Caki2 (cell line): Measurements from ENCODE around the gene OR8K1. TPM values are rescaled to one million over a fixed set of nuclear protein-coding genes. Genes with fewer than 3 reads are reported as not detected.

Source experiments
- DNase-seq: peaks from one replicate; pipeline ENCODE4 v3.0.0-alpha.2; 2015; ENCODE audit warnings: low read depth
- in situ Hi-C: cut with HindIII; loops from 2 replicates; pipeline ENCODE4 v1.10.0; 2016; ENCODE audit warnings: low sequenced_read_pairs, low pct_unique_long_range_greater_than_20kb, mixed read lengths
- total RNA-seq: library from RNA; depleted of rRNA; stranded (reverse); fragments of >200 nt; shearing (Covaris generic); gene quantifications from 2 replicates; pipeline ENCODE4 v1.2.3, GENCODE V29; 2014; ENCODE audit warnings: low replicate concordance; rRNA removed

Gene OR8K1
- total RNA-seq, result not detected in 2 replicates

DNA sequence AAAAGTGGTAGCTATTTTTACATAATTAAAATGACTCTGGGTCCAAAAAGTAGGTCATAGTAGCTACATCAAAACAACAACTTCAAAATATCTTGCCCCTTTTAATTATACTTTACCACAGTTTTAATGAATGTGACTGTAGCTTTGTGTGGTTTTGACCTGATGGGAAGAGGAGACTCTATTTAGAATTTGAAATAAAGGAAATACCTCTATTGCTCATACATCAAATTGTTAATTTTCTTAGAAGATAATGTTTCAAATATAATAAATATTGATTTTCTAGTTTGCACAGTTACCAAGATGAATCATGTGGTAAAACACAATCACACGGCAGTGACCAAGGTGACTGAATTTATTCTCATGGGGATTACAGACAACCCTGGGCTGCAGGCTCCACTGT lies at the start of gene OR8K1:
OR8K1 (plus strand) TSS at position 301 of the 400 bp plus-strand sequence; CDS start at position 301, 0 bp downstream.
- in situ Hi-C loops, result no loop called here
- no peak for DNase-seq

DNA sequence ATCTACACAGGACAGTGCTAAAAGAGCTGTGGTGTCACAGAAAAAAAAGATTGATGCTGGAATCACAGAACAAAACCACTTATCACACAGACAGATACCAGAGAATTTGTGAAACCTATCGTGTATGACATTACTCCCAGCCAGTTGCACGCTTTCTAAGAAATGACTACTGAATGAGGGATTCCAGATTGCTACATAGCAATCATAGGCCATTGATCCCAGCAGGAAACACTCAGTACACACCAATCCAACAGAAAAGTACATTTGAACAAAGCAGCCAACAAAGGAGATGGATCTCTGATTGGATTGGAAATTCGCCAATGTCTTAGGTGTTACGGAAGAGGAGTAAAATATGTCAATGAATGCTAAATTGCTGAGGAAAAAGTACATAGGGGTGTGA lies 48.9 kb upstream of the OR8K1 start:
- DNase-seq, result no peak
- in situ Hi-C loops, result no loop called here

DNA sequence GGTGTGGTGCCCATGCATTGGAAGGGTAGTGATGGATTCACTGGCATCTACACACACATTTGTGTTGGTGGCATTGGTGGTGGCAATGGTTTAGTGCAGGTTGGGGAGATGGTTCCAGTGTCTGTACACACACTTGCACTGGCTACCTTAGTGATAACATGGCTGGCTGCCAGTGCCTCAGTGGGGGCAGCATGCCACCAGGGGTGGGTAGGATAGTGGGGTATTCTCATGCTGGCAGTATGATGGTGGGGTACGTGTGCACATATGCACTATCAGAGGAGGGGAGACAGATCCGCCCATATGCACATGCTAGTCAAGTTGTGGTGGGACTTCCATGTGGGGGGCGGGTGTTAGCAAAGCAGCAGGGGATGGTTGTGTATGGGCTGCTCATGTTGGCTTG lies 38.0 kb upstream of the OR8K1 start:
- DNase-seq, result no peak
- in situ Hi-C loops, result no loop called here

DNA sequence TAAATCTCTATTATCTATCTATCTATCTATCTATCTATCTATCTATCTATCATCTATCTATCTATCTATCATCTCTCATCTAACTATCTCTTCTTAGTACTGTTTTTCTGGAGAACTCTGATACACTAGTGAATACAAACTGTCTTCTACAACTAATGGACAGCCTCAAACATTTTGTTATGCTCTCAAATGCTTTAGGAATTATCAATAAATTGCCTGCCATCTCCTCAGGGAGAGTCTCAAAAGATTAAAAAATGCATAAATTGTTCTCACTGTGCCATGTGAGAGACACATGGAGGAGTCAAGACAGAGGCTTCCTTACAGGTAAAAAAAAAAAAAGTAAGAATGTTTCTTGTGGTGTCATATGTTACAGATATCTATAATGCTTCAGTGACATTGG lies 31.0 kb upstream of the OR8K1 start, which contains the start of gene OR8K3:
OR8K3 (plus strand) TSS at position 301 of the 400 bp plus-strand sequence. CDS start 3,163 bp downstream, outside the sequence.
- in situ Hi-C loops, result no loop called here
- DNase-seq, result no peak

DNA sequence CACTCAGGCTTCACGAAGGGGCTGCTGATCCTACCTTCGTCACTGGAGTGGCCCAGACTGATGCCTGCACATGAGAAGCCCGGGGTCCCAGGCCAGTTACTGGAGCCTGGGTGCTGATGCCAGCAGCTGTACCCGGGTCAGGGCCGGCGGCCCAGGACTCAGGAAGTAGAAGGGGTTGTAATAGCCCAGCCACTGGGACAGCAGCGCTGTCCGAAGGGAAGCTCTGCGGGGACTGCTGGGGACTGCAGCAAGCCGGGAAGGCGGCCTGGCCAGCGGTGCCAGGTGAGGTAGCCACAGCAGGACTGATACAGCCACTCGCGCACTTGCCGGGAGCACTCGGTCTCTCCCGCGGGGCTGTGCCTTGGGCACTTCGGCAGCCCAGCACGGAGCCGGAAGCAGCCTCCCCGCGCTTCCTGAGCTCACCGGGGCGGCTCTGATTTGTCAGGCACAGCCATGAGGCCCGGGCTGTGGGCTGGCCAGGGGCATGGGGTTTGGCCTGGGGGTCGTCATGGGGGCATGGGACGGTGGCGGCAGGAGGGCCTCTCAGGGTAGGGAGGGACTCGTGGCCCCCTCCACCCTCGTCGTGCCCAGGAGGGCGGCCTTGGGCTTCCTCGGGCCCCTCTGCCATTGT lies 13.9 kb upstream of the OR8K1 start:
- no peak for DNase-seq
- in situ Hi-C loops, result no loop called here

DNA sequence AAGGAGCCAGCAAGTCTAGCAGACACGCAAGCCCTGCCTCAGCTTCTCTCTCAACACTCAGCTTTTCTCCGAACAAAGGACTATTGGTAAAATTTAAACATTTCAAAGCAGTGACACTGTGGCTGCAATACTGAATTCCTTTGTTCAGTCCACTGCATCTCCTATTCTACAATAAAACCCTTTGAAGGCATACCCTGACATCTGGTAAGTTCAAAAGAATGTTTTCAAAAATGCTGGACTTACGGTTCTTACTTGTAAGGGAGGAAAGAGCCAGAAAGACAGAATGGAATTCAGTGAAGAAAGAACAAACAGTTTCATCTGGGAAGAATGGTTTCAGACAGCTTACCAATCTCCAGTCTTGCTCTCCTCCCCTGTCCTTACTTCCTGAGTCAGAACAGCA lies 12.7 kb upstream of the OR8K1 start:
- in situ Hi-C loops, result no loop called here
- no peak for DNase-seq

DNA sequence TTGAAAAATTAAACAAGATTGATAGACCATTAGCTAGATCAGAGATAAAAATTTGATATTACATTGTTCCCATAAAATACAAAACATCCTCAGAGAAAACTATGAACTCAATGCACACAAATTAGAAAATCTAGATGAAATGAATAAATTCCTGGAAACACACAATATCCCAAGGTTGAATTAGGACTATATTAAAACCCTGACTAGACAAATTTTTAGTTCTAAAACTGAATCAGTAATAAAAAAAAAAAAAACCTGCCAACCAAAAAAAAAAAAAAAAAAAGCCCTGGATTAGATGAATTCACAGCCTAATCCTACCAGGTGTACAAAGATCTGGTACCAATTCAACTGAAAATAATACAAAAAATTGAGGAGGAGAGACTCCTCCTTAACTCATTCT lies 5.5 kb upstream of the OR8K1 start:
- DNase-seq, result no peak
- in situ Hi-C loops, result no loop called here

DNA sequence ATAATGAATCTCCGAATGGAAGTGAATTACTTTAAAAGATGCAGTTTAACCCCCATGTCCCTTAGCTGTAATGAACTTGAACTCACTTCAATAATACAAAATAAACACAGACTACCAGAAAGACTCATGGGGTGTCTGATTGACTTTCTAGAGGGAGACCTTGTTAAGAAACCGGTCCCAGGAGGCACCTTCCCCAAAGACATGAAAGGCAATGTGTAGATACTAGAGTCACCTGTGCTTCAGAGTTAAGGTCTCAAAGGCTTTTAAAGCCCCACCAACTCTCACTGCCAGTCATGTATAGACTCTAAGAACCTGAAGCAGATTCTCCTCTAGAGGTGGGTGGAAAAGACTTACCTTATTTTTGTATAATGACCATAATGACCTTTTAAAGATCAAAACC lies 8.2 kb downstream of the OR8K1 start, which contains the start of gene OR8J1:
OR8J1 (plus strand) TSS at position 301 of the 400 bp plus-strand sequence. CDS start 5,956 bp downstream, outside the sequence.
- in situ Hi-C loops, result no loop called here
- DNase-seq, result no peak

DNA sequence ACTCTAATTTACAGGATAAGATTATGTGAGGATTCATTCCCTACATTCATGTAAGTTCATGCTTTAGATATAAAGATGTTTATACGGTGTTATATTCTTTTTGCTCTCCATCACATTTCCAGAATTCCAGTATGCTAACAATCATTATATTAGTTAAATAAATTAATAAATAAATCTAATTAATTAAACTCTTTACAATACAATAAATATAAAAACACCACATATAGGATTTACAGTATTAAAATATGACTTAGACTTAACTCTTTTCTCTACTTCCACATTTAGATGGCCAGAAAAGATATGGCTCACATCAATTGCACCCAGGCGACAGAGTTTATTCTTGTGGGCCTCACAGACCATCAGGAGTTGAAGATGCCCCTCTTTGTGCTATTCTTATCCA lies 29.5 kb downstream of the OR8K1 start, which contains the start of gene OR8U1:
OR8U1 (plus strand) TSS at position 301 of the 400 bp plus-strand sequence; CDS start at position 301, 0 bp downstream.
- no peak for DNase-seq
- in situ Hi-C loops, result no loop called here

DNA sequence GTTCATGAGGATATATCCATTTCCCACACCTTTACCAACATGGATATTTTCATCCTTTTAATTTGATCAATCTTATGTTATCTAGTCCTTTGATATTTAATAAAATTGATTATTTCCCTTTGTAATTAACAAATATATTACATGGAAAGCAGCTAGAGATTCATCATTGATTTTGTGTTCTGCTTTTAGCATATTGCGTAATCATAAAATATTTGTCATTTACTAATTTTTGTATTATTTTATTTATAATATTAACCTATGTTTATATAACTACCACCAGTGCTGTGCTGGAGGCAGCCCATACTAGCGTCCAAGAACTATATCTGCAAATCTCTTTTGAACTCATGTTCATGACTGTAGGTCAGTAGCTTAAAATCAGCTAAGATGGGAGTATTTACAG lies 34.3 kb downstream of the OR8K1 start:
- in situ Hi-C loops, result no loop called here
- no peak for DNase-seq

DNA sequence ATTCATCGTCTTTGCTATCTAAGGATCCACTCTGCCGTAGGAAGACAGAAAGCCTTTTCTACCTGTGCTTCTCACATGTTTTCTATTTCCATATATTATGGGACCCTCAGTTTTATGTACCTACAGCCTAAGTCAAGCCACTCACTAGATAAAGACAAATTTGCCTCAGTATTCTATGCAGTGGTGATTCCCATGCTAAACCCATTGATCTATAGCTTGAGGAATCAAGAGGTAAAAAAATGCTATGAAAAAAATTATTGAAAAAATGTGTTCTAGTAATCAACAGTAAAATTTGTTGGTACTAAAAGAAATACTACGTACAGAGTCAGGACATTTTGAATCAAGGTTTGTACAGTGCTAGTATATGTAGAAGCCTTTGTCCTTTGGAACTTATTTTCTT lies 48.5 kb downstream of the OR8K1 start:
- in situ Hi-C loops, result no loop called here

DNA sequence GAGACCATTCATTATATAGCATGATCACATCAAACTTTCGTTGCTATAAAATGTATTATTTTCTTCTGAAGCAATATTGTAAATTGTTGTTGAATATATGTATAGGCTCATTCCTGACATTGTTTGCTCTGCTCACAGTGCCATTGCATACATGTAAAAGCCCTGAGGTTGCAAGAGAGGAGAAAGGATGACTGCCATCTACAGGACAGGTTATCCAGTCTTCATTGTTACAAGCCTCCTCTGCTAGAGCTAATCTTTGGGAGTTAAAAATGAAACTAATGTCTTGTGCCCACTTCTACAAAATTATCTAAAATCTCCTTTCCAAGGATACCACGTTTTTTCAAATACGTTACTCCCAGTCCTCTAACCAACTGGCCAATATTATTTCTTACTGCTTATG lies 50.2 kb downstream of the OR8K1 start:
- DNase-seq, result no peak

More for the DNA sequence above, 48.5 kb downstream of the OR8K1 start:
- DNase-seq, result no peak

More for the DNA sequence above, 50.2 kb downstream of the OR8K1 start:
- in situ Hi-C loops, result no loop called here

Other genes starting within 250 kb of the OR8K1 start
- gene OR8H2, start 242.4 kb upstream of the OR8K1 start, total RNA-seq, result not detected in 2 replicates
- not detected in 2 replicates for gene OR8H3, start 223.7 kb upstream of the OR8K1 start, total RNA-seq
- not detected in 2 replicates for gene OR8J3, start 205.8 kb upstream of the OR8K1 start, total RNA-seq
- gene OR8K5, start 185.7 kb upstream of the OR8K1 start, total RNA-seq, result not detected in 2 replicates
- gene OR5J2, start 169.4 kb upstream of the OR8K1 start, total RNA-seq, result not detected in 2 replicates
- not detected in 2 replicates for gene OR5T2, start 111.8 kb upstream of the OR8K1 start, total RNA-seq
- gene OR5T3, start 93.8 kb upstream of the OR8K1 start, total RNA-seq, result not detected in 2 replicates
- not detected in 2 replicates for gene OR5T1, start 71.9 kb upstream of the OR8K1 start, total RNA-seq
- gene OR8H1, start 53.8 kb upstream of the OR8K1 start, total RNA-seq, result not detected in 2 replicates
- gene OR8K3, start 30.9 kb upstream of the OR8K1 start, total RNA-seq, result not detected in 2 replicates
- gene OR8J1, start 8.3 kb downstream of the OR8K1 start, total RNA-seq, result not detected in 2 replicates
- not detected in 2 replicates for gene OR8U1, start 29.6 kb downstream of the OR8K1 start, total RNA-seq
- gene OR5AL1, start 66.7 kb downstream of the OR8K1 start, total RNA-seq, result not detected in 2 replicates
- gene OR5M3, start 127.3 kb downstream of the OR8K1 start, total RNA-seq, result not detected in 2 replicates
- gene OR5M8, start 145.3 kb downstream of the OR8K1 start, total RNA-seq, result not detected in 2 replicates
- not detected in 2 replicates for gene OR5M11, start 197.2 kb downstream of the OR8K1 start, total RNA-seq
- gene OR5M10, start 231.7 kb downstream of the OR8K1 start, total RNA-seq, result not detected in 2 replicates